NCI-H526 treated with DMSO at 0.1 percent for 48 hours (cell line): ENCODE results near the gene AIF1L.
A peak's percentile ranks its signal among the peaks of the same experiment; 100 is the strongest.
"Not testable (repeated sequence)": the region's sequence is repeated elsewhere in the genome, so short reads cannot be mapped to it uniquely, and the experiment has no call there.

Source experiments
- DNase-seq: peaks from one replicate; lab custom pipeline; 2025; lab: John Stamatoyannopoulos, UW

The AIF1L gene

DNA sequence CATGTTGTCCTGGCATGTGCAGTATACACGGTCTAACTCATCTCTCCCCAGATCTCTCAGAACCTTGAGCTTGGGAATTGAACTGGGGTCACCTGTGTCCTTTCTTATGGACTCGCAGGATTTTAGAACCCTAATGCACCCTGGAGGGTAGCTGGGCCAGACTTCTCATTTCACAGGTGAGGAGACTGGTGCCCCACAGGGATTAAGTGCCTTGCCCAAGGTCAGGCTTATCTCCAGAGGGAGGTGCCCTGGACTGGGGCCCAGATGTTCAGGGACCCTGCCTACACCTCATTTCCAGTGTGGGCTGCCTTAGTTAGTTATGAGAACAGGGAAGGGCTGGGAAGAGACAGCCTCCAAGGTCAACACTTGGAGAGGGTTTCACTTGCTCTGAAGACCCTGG, 25.0 kb downstream of the AIF1L start:
- no peak for DNase-seq

DNA sequence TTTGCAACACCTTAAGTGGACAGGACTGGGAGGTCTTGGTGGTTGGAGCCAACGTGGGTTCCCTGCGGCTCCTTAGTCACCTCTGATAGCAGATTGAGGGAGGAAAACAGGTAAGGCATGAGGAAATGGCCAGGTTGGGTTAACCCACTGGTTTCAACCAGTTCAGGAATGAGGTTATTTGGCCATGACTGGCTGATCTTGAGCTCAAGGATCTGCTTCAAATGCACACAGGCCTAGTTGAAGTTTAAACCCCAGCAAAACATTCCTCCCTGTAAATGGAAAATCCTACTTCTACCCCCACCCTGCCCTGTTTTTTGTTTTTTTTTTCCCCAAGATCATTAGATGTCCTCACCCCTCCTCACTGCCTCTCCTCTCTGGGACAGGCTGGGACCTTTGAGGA, 25.8 kb downstream of the AIF1L start:
- no peak for DNase-seq

DNA sequence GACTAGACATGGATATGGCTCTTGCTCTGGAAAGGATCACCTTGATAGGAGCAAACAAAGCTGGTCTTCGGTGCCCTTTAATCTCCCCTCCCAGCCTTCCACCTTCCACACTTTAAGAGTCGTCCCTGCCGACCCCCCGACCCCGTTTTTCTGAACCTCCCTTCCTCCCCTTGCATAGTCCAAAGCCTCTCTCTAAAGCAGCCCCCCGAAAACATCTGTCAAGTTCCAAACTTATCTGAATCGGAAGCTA, 28.6 kb downstream of the AIF1L start:
- DNase-seq: no peak

DNA sequence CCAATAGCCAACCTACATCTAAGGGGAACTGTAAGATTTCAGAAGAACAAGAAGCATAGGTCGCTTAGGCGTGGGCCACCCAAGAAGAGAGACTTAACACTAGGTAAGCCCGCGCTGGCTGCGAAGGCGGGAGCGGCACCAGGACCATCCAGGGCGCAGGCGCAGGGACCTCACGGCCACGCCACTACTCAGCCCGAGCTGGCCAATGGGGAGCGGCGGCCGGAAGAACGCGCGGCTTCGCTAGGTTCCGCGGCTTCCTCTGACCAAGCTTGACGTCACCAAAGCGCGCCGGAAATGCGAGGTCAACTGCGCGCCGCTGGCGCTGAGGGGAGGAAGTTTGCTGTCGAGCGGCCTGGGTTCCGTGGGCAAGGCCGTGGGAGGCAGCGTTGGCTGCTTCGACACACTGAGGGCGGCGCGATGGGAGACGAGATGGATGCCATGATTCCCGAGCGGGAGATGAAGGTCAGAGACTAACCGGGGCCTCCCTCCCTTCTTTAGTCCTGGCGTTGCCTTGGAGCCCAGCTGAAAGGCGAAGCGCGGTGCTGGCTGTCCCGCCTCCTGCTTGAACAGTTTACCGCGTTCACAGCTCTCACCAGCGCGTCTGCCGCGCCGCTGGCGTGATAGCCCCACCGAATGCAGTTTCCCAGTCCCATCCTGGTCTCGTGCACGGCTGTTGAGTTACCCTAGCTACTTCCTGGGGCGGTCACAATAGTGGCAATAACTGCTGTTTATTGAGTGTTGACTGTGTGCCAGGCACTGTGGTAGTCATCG, 29.1 kb downstream of the AIF1L start, which contains the start of gene NUP214:
NUP214 (plus strand) TSS at position 299 of the 771 bp plus-strand sequence; CDS start at position 418, 119 bp downstream.
- peak; percentile 80 for DNase-seq

DNA sequence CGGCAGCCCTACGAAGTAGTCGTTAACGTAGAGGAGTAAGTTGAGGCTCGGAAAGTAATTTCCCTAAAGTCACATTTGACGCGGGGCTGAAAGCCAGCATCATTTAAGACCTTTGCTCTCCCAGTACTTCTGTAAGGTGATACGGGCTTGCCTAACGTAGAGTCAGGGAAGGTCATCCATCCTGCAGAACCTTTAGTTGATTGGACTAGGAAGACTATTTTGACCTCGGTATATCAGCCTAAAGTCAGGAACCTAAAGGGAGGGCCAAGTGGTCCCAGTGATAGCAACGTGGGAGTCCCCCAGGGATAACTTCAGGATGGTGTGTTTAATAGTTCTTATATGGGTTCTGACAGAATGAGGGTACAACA, 29.7 kb downstream of the AIF1L start:
- DNase-seq: no peak

DNA sequence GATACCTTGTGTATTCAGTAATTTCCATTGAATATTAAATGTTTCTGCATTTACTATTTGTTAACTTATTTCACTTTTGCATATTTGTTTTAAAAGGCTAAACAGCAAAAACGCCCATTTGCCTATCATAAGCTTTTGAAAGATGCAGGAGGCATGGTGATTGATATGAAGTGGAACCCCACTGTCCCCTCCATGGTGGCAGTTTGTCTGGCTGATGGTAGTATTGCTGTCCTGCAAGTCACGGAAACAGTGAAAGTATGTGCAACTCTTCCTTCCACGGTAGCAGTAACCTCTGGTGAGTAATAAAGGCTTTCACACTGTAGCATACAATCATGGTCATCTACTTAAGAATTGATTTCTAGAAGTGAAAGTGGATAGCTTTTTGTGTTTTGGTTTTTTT, 32.9 kb downstream of the AIF1L start:
- no peak for DNase-seq

DNA sequence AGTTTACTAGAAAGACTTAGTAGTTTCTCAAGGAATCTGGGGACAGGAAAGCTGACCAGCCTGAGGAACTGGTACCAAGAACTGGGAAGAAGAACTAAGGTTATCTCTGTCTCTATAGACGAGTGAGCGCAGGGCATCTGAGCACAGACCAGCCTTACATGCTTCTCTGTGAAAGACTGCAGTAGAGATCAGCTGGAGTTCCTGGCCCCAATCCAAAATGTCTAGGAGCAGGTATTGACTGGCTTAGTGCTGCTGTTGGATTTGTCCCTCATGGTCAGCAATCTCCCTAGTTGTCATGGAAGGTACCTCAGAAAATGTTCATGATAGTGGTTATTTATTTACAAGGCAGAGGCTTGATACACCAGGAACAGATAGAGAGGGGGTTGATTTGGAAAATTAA, 42.3 kb downstream of the AIF1L start:
- no peak for DNase-seq

DNA sequence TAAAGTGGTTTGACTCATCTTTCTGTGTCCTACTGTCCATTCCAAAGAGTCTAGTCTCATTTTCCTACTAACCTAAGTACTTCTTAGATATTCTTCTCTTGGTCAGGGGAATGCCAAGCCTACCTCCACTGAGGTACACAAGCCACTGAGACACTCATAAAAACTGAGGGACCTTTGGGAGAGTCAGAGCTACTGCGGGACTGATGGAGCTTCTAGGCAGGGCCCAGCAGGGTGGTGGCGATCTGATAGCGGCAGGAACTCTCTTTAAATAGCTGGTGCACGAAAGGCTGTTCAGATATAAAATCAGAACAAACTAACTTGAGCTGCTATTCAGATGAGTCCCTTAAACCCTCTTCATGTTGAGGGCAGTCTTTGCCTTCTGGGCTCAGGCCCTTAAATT, 43.8 kb downstream of the AIF1L start:
- no peak for DNase-seq

DNA sequence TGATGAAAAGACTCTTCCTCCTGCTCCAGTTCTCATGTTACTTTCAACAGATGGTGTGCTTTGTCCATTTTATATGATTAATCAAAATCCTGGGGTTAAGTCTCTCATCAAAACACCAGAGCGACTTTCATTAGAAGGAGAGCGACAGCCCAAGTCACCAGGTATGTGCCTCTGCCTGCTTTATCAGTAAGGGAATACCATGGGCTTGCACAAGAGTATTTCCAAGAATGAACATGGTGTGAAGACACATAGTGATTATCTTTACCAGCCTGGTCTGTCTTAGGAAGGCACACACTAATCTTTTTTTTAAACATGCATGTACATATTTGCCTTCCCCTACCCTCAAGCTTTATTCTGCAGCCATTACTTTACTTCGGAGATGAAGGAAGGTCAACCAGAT, 44.2 kb downstream of the AIF1L start:
- no peak for DNase-seq

DNA sequence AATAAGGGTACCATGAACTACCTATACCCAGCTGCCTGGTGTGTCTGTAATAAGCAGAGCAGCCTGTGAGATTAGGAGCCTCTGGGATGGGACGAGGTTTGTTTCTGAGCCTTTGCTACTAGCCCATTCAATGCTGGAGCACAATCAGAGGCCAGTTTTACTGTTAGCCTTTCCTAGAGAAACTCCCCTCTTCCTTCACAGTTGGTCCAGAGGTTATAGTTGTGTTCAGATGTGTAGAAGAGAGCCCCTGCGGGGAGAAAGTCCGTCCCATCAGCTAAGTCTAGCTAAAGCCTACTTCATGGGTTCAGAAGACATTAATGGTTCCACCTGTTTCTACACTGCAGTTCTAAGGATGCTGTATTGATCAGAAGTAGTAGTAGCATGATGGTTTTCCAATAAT, 45.8 kb downstream of the AIF1L start:
- DNase-seq: no peak

DNA sequence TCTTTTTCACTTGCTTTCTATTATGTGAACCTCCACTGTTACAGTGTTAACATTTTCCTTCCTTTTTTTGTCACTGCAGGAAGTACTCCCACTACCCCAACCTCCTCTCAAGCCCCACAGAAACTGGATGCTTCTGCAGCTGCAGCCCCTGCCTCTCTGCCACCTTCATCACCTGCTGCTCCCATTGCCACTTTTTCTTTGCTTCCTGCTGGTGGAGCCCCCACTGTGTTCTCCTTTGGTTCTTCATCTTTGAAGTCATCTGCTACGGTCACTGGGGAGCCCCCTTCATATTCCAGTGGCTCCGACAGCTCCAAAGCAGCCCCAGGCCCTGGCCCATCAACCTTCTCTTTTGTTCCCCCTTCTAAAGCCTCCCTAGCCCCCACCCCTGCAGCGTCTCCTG, 47.9 kb downstream of the AIF1L start:
- no peak for DNase-seq

DNA sequence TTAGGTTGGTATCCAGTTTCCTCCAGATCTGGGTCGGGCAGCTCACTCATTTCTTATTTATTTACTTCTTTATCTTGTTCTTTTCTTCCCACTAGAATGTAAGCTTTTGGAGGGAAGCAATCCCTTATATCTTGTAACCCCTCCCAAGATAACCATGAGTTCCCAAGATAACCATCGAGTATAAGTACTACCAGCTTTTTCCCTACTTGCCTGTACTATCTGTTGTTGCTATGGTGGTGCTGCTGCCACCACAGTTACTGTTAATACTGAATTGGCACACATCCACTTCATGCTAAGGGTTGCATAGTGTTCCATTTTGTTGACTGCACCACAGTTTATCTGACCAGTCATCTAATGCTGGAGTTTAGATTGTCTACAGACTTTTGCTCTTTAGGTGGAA, 48.9 kb downstream of the AIF1L start:
- DNase-seq: no peak

DNA sequence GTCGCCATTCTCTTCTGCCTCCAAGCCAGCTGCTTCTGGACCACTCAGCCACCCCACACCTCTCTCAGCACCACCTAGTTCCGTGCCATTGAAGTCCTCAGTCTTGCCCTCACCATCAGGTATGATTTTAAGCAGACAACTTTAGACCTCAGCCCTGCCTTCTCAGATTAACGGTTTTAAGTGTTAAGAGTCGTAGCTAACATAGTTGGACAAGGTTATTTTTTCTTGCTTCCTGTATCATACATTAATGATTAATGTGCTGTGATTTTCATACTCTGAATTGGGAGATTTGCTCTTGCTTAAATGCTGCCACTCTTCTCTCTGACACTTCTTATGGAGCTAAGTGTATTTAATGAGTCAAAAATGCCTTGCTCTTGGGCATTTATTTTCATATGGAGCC, 49.9 kb downstream of the AIF1L start:
- DNase-seq: no peak

DNA sequence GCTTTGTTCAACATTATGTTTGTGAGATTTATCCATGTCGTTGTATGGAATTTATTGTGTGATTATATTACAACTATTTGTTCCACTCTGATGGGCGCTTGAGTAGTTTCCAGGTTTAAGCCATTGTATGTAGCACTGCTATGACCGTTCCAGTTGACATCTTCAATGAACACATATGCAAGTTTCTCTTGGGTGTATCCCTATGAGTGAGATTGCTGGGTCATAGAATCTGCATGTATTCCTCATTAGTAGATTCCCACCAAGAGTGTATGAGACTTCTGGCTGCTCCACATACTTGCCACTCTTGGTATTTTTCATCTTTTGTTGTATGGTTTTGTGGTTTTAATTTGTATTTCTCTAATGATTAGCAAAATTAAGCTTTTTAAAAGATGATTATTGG, 51.9 kb downstream of the AIF1L start:
- DNase-seq: no peak

DNA sequence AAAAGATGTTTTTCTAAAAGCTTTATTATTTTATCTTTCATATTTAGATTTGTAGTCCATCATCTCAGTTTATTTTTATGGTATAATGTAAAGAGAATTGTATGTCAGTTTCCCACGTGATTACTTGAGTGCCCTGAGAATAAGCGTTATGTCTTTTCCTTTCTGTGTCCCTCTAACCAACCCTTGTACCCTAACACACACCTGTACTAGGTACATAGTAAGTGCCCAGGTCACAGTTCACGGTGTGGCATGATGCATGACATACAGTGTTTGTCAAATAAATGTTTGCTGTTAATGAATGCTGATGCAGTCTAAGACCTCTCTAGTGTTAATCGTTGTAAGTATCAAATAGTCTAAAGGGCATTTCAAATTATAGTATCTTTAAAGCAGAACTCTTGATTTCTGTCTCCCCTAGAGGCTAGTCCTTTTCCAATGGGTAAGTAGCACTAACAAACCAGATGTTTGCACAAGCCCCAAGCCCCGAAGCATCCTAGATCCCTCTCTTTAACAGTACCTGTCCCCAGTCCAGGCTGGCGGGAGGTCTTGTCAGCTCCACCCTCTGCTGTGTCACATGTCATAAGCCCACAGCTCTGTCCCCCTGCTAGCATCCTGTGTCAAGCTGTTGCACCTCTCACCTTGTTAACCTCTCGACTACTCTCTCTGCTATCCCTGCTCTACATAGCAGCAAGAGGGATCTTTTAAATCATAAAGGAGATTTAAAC, 52.8 kb downstream of the AIF1L start:
- DNase-seq: no peak

DNA sequence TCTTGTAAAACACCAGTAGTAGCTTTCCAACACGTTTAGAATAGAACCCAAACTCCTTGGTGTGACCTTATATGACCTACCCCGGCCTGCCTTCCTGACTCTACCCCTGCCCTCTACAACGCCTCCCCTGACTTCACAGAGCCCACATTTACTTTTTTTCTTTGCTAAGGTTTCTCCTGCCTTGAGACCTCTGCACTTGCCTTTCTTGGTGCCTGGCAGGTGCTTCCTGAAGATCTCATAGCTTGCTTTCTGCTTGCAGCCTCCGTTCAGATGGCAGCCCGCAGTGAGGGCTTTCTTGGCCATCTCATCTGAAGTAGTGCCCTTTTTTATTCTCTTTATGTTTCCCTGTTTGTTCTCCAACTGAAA, 53.3 kb downstream of the AIF1L start:
- DNase-seq: no peak

DNA sequence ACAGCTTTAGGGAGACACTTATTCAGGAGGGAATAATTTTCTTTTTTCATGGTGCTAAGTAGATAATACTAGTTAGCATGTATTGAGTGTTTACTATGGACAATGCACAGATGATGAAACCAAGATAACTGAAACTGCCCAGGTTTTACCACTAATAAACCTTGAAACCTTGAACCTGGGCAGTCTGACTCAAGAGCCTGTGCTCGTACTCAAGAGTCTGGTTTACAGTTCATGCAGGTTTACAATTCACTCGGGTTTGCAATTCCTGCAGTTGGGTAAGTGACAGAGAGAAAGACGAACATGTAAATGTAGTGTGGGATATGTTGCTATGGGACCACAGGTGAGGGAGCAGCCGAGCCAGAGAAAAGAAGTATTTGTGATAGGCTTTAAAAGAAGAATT, 57.3 kb downstream of the AIF1L start:
- DNase-seq: no peak

DNA sequence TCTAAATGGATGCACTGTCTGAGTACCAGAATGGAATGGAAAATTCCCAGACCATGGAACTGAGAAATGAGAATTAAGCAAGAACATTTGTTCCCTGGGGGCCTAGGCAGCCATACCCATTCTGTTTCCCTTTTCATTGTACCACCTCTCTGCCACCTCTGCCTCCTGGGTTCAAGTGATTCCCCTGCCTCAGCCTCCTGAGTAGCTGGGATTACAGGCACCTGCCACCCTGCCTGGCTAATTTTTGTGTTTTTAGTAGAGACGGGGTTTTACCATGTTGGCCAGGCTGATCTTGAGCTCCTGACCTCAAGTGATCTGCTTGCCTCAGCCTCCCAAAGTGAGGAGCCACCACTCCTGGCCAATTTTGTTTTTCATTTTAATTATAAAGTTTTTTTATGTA, 62.3 kb downstream of the AIF1L start:
- DNase-seq: not testable (repeated sequence)

DNA sequence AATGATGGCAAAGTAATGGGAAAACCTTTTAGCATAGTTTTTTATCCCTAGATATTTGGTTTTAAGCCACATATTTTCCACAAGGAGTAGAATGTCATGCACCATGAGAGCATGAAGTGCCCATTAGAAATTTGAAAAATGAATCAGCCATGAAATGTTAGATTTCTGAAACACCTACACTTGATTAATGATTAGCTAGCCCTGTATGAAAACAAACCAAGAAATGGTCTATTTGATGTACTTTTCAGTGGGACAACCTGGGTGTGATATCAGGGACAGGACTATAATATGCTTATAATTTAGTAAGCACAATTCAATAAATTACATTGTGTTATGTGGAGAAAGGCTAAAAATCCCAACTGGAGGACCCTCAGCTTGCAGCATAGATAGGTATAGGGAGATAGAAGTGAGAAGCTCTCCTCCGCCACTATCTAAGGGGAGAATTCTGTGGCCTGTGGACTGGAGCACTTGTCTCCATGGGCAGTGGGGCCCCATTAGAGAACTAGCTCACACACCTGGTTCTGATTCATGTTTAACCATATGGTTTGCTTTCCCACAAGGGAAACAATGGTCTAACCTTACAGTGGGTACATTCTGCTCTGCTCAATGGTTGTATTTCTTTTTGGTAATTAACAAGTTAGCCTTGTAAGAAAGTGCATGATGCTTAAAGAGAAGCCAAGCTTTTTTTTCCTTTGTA, 64.2 kb downstream of the AIF1L start:
- no peak for DNase-seq

DNA sequence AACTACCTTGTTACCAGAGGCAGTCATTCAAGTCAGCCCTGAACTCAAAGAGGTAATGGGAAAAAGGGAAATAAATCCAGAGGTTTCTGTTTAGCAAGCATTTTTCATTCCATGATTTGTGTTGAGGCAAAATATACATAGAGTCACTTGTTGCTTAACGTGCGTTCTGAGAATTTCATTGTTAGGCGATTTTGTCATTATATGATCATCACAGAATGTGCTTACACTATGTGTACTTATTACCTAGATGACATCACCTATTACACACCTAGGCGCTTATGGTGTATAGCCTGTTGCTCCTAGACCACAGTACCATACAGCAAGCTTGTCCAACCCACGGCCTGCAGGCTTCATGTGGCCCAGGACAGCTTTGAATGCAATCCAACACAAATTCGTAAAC, 65.3 kb downstream of the AIF1L start:
- no peak for DNase-seq

DNA sequence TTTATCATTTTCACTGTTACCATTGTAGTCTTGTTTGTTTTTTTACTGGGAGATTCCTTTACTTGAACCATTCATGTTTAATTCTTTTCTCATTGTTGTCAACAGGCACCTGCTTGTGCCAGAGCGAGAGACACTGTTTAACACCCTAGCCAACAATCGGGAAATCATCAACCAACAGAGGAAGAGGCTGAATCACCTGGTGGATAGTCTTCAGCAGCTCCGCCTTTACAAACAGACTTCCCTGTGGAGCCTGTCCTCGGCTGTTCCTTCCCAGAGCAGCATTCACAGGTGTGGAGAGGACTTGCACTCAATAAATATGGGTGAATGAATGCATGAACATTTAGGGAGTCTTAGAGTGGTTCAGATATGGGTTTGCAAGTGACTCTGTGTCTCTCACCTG, 66.6 kb downstream of the AIF1L start:
- DNase-seq: no peak

DNA sequence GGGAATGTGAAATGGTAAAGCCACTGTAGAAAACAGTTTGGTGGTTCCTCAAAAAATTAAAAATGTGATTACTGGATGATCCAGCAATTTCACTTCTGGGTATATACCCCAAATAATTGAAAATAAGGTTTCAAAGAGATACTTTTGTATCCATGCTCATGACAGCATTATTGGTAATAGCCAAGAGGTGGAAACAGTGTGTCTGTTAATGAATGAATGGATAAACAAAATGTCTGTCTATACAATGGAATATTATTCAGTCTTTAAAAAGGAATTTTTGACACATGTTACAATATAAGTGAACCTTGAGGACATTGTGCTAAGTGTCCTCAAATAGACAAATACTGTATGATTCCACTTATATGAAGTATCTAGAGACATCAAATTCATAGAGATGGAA, 69.2 kb downstream of the AIF1L start:
- DNase-seq: no peak

DNA sequence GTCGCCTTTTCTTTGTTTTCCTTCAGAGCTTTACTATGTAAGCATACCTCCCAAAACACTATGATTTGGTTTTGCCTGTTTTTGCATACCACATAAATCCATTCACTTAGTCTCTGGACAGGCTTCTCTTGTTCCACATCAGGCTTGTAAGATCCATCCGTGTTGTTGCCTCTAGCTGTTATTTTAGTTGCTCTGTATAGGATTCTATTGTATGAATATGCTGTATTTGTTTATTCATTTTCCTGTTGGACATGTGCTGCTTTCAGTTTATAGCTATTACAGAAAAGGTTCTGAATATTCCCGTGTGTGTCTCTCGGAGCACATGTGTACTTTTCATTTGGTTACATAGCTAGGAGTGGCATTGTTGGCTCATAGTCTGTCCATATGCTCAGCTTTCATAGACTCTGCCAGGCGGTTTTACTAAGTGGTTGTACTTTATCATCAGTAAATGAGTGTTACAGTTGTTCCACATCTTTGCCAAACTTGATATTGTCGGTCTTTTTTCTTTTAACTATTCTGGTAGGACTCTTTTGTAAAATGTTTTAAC, 70.9 kb downstream of the AIF1L start:
- DNase-seq: peak; percentile 92
